NT2/D1 (cell line): ENCODE measurements around the gene TMEM117.

ENCODE experiments used
- SUZ12 ChIP-seq: IDR thresholded peaks from 2 replicates; pipeline ENCODE4 v1.6.1; 2011; ENCODE audit not compliant: insufficient read length, insufficient read depth; ENCODE audit errors: extremely low read depth
- YY1 ChIP-seq: IDR thresholded peaks from 2 replicates; pipeline ENCODE4 v1.6.1; 2011; ENCODE audit not compliant: insufficient read length, insufficient read depth
- ZNF274 ChIP-seq: IDR thresholded peaks from 2 replicates; pipeline ENCODE4 v1.6.1; 2011; ENCODE audit warnings: mild to moderate bottlenecking, low read depth, low read length

GRCh38 chr12:43981726-43982125 lies 145.8 kb downstream of the TMEM117 start:
- TF ChIP-seq SUZ12 (no peak), ZNF274 (no peak), YY1 (no peak)
